ENCODE results near the gene RAB35. TPM values are rescaled to one million over a fixed set of nuclear protein-coding genes. Genes with fewer than 3 reads are reported as not detected.

RAB35 gene
- total and polyA plus RNA-seq, 9 of the 15 experiments (the other 6 are each of a cell fraction or from before 2014, with no cell fraction given), result 0.65 to 76.3 (median 38.9) TPM

DNA sequence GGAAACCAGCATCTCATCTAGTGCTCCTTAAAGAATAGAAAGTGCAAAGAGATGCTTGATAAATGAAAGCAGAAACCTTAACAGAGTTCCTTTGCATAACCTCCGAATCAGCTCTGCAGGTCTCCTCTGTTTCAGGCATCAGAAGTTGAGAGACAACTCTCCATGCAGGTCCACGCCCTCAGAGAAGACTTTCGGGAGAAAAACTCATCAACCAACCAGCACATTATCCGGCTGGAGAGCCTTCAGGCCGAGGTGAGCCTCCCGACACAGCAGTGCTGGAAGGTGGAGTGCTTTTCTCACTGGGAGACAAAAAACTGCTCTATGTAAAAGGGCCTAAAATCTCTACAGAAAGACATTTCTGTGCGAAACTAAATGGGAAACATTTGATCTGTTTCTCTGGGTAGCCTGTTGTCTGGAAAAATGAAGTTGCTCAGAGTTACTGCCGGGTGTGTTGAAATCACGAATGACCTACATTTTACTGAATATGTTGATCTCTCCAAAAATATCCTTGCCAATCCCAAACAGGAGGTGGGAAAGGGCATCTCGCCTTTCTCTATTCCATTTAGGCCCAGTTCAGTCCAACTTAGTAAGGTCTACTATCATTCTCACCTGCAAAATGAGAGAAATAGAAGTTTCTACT lies 54.9 kb downstream of the RAB35 start:
- intact Hi-C loops (cut with micrococcal nuclease), result no loop called here
- FAIRE-seq (no peak), ATAC-seq (no peak), DNase-seq (ENCODE audit: extremely low read depth in 1 of 4, low spot score in 3 of 4) (no peak)
- Histone ChIP-seq H3K27me3 (ENCODE audit: control insufficient read depth in 2 of 2, insufficient read depth in 2 of 2, low read length in 2 of 2) (peaks cover 51 to 72% of the 10 kb centered on the region in 2 experiments), H3K4me3 (no peak overlapping the region), H3K9ac (ENCODE audit: insufficient read depth in 1 of 2, low read depth in 2 of 2, low read length in 2 of 2) (no peak overlapping the region), H3K36me3 (ENCODE audit: control insufficient read depth, insufficient read depth, low read length) (no peaks in the 10 kb centered on the region), H2AFZ (ENCODE audit: low read depth, low read length) (no peak overlapping the region), H3K9me3 (replicated peaks; ENCODE audit: control insufficient read depth, insufficient read depth, low read depth, low read length) (no peaks in the 10 kb centered on the region), H3K4me2 (ENCODE audit: insufficient read depth, low read length) (no peak overlapping the region), H3K27ac (ENCODE audit: extremely low read depth, low read depth, low read length) (no peak overlapping the region), H4K20me1 (replicated peaks; ENCODE audit: control insufficient read depth, insufficient read depth, low read length) (no peaks in the 10 kb centered on the region; the same call in 1 of the 2 replicates), H3K79me2 (ENCODE audit: control insufficient read depth, insufficient read depth, low read length) (no peaks in the 10 kb centered on the region), H3K9me1 (ENCODE audit: control insufficient read depth, insufficient read depth, low read length) (peaks cover 2% of the 10 kb centered on the region), H3K4me1 (replicated peaks in 1 of 2; ENCODE audit: control insufficient read depth in 2 of 2, insufficient read depth in 2 of 2, low read length in 2 of 2) (peaks cover 0 to 2% of the 10 kb centered on the region in 2 experiments; a peak in 1 of 5 replicates)
- WGBS (ENCODE audit: insufficient coverage, low coverage, missing lambda C conversion rate), result 1% methylated on average over 10 of the region's 10 CpGs
- BruUV-seq (replicated peaks), result no TSS peak
- ChIA-PET CTCF (ENCODE audit: low intra/inter-chr PET ratio) (no interaction called here), POLR2A (no interaction called here)
- in situ Hi-C loops (cut with MboI), result no loop called here
- no peak for TF ChIP-seq COPS2 (conservative IDR thresholded peaks at IDR 0.05)
- no peak for TF ChIP-seq ILF3 (IDR thresholded peaks at IDR 0.05; ENCODE audit: borderline replicate concordance)
- TF ChIP-seq ZNF3 (CRISPR knock-in tag; IDR thresholded peaks at IDR 0.05), result no peak
- TF ChIP-seq ZC3H11A (IDR thresholded peaks at IDR 0.05; ENCODE audit: low read depth, low read length), result no peak
- TF ChIP-seq HDAC2 (IDR thresholded peaks at IDR 0.05), result no peak
- TF ChIP-seq EP400 (IDR thresholded peaks at IDR 0.05), result no peak
- no peak for TF ChIP-seq ZNF146 (CRISPR knock-in tag; IDR thresholded peaks at IDR 0.05; ENCODE audit: unreplicated experiment)
- TF ChIP-seq ARNT (IDR thresholded peaks at IDR 0.05), result no peak
- TF ChIP-seq ZNF384 (IDR thresholded peaks at IDR 0.05; ENCODE audit: low read depth, low read length), result no peak
- no peak for TF ChIP-seq NR3C1 (CRISPR knock-in tag; IDR thresholded peaks at IDR 0.05)
- TF ChIP-seq HCFC1 (IDR thresholded peaks at IDR 0.05; ENCODE audit: low read depth, low read length), result no peak
- TF ChIP-seq SREBF2 (CRISPR knock-in tag; IDR thresholded peaks at IDR 0.05), result no peak
- no peak for TF ChIP-seq PHF8 (IDR thresholded peaks at IDR 0.05; ENCODE audit: borderline replicate concordance, low read length)
- TF ChIP-seq MTA2 (IDR thresholded peaks at IDR 0.05; ENCODE audit: low read depth), result no peak
- no peak for TF ChIP-seq NCOA1 (IDR thresholded peaks at IDR 0.05; ENCODE audit: low read depth)
- TF ChIP-seq PHB2 (IDR thresholded peaks at IDR 0.05; ENCODE audit: low read depth), result no peak
- TF ChIP-seq KAT7 (CRISPR knock-in tag; IDR thresholded peaks at IDR 0.05; ENCODE audit: borderline replicate concordance), result no peak
- TF ChIP-seq ZKSCAN1 (IDR thresholded peaks at IDR 0.05; ENCODE audit: low read depth, low read length), result no peak
